Measurements from ENCODE around the gene PLBD1.

The PLBD1 gene

GRCh38 chr12:14567351-14568162, at the start of gene PLBD1:
Gene PLBD1 (minus strand): TSS chr12:14567883. CDS start chr12:14567696, 187 bp downstream.
- peak in 40 of 51 donors; percentile 4 to 64 (median 37) for DNase-seq

DNA sequence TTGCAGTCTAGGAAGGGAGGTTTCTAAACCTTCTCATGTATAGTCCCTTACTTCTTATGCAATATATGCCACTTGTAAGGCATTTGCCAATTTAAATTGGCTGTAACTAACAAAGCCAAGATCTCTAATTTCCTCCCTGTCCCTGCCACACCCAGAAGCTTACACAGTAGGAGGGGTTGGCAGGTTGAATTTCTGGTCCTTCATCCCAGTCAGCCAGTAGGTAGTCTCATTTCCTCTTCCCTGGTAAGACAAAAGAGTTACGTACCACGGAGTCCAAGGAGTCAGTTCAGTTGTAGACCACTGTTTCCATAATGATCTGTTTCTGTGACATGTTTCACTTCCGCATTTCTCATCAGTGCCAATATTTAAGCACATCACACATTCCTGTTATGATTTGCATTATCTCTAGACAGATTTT, 47.0 kb upstream of the PLBD1 start:
- DNase-seq: peak in 1 of 51 donors; percentile 5

DNA sequence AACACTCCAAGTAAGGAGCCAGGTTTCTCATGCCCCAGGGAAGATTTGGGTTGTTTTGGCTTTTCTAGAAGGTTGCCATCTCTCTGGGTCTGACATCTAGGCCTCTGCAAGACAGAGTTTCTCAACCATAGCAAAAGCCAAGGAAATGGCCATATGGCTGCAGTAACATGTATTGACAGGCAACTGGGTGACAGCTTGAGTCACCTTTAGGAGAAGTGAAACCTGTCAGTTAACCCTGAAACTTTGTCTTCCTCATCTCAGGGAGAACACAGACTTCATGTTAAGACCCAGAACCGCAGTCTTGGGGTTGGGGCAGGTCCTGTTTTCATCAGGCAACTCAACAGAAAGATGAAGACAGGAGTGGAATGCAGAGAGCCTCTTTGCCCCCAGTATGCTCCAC, 46.0 kb upstream of the PLBD1 start:
- DNase-seq: peak in 1 of 51 donors; percentile 33

- DNase-seq: peak in 3 of 51 donors; percentile 13 to 29 (median 17)
Observed at GRCh38 chr12:14612898-14613445, 45.3 kb upstream of the PLBD1 start.

DNA sequence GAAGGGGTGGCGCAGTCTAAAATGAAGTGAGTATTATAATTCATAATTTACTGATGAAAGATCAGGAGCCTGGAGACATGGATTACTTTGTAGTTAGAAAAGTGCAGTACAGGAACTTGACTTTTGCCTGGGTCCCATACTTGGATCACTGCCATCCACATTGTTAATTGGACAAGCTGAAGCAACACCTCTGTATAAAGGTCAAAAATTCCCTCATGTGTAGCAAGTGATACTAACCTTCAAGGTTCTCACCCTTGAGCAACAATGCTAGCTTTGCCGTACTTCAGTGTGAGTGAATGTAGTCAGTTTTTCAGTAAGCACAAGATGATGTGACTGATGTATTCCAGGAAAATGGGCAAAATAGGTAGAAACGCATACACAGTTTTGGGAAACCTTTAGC, 44.6 kb upstream of the PLBD1 start:
- no peak for DNase-seq

DNA sequence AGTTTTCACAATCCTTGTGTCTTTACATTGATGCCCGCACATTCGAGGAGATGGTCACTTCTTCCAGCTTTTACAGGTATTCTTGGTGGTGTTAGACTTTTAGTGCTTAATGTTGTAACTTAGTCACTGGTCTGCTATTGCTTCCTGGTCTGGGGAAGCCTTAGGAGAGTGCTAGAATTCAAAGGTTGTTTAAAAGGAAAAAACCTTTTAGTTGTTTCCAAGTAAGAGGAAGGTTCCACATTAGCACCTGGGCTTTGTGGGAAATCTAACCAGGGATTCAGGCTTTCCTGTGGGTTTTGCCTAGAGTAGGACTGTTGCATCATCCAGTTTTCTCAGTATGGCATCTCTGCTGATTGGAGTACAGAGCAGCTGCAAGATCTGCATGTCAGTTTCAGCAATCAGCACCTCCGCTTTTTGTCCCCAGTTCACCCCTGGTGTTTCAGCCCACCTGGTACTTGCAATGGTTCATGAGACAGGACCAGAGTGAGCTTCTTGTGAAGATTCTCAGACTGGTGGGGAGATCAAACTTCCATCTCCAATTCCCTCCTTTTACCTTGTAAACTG, 44.0 kb upstream of the PLBD1 start:
- DNase-seq: no peak

- no peak for DNase-seq
Observed at GRCh38 chr12:14607568-14607967, 39.9 kb upstream of the PLBD1 start.

DNA sequence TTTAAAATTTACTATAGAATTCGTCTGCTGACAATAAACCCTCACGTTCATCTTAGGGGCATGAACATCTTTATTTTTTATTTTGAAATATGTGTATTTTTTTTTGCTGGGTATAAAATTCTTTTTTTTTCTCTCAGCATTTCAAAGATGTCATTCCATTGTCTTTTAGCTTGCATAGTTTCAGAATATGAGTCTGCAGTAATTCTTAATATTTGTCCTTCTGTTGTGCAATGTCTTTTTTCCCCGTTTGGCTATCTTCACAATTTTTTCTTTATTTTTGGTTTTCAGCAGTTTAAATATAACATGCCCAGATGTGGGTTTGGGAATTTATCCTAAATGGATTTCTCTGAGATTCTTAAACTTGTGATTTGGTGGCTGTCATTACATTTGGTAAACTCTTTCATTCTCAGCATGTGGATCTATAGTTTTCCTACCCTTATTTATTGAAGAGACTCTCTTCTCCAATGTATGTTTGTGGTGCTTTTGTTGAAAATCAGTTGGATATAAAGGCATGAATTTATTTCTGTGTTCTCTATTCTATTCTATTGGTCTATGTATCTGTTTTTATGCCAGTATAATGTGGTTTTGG, 37.8 kb upstream of the PLBD1 start:
- no peak for DNase-seq

DNA sequence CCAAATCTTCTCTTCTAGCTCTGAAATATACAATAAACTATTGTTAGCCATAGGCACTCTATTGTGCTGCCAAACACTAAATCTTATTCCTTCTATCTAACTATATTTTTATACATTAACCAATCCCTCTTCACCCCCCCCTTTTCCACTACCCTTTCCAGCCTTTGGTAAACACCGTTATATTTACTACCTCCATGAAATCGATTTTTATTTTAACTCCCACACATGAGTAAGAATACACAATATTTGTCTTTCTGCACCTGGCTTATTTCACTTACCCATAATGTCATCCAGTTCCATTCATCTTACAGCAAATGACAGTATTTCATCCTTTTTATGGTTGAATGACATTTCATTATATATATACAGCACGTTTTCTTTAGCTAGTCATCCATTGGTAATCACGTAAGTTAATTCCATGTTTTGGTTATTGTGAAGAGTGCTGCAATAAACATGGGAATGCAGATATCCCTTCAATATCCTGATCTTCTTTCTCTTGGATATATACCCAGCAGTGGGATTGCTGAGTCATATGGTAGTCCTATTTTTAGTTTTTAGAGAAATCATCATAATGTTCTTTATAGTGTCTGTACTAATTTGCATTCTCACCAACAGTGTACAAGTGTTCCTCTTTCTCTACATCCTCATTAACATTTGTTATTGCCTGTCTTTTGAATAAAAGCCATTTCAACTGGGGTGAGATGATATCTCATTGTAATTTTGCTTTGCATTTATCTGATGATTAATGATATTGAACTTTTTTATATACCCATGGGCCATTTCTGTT, 34.2 kb upstream of the PLBD1 start:
- DNase-seq: no peak

- DNase-seq: no peak
Observed at GRCh38 chr12:14597480-14597879, 29.8 kb upstream of the PLBD1 start.

- DNase-seq: no peak
Observed at GRCh38 chr12:14591719-14592118, 24.0 kb upstream of the PLBD1 start.

- DNase-seq: no peak
Observed at GRCh38 chr12:14589169-14590004, 21.7 kb upstream of the PLBD1 start.

GRCh38 chr12:14588571-14588970, 20.9 kb upstream of the PLBD1 start:
- no peak for DNase-seq

DNA sequence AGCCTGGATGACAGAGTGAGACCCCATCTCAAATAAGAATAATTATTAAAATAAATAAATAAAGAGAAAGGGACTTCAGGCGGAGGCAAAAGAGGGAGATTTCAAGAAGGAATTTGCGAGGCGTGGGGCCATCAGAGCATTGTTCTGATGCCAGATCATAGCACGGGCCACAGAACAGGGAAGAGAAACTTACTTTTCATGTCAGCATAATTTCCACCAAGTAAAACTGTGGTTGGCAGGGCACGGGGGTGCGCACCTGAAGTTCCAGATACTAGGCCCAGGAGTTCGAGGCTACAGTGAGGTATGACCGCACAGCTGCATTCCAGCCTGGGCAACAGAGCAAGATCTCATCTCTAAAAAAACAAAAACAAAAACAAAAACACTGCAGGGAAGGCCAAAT, 11.0 kb upstream of the PLBD1 start:
- no peak for DNase-seq

GRCh38 chr12:14577344-14577743, 9.7 kb upstream of the PLBD1 start:
- no peak for DNase-seq

DNA sequence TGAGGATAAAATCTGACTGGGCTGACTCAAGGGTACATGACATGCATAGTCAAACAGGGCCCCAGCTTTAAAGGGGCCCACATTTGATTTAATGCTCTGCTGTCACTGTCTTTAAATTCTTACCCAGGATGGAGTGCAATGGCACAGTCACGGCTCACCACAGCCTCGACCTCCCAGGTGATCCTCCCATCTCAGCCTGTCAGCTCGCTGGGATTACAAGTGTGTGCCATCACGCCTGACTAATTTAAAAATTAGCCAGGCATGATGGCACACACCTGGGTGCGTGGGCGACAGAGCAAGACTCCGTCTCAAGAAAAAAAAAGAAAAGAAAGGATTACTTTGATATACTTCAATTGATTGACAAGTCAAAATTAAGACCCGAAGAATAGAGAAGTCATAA, 9.2 kb upstream of the PLBD1 start:
- no peak for DNase-seq

- no peak for DNase-seq
Observed at GRCh38 chr12:14575585-14575984, 7.9 kb upstream of the PLBD1 start.

- no peak for DNase-seq
Observed at GRCh38 chr12:14573118-14573517, 5.4 kb upstream of the PLBD1 start.

DNA sequence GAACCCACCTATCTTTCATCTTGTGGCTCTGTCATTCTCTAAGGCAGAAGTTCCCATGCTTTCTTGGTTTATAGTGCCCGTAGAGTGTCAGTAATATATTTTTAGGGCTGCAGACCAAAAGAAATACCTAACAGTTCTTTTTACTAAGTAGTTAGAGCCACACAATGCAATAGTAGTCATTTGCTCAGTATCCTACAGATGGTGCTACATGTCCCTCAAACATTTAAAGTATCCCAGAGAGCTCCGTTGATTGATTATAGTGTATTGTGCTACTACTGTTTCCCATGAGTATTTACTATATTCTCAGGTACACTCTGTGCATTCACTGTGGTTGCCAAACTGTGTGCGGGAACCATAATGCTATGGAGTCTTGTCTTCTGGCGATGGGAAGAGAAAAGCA, 4.7 kb upstream of the PLBD1 start:
- DNase-seq: no peak

GRCh38 chr12:14571779-14572178, 4.1 kb upstream of the PLBD1 start:
- no peak for DNase-seq

- no peak for DNase-seq
Observed at GRCh38 chr12:14570231-14570630, 2.5 kb upstream of the PLBD1 start.
